ENCODE results near the gene ARHGEF7. TPM values are rescaled to one million over a fixed set of nuclear protein-coding genes. Genes with fewer than 3 reads are reported as not detected.
"Not testable (repeated sequence)": the region's sequence is repeated elsewhere in the genome, so short reads cannot be mapped to it uniquely, and the experiment has no call there.

Gene ARHGEF7
- total RNA-seq, 2 donors from 2014 or later, result 61.7 to 76.0 TPM

- DNase-seq (ENCODE audit: low spot score), result no peak
- intact Hi-C loops (cut with DNase I), result no loop called here
These were observed 65.0 kb downstream of the ARHGEF7 start for GRCh38 chr13:111179908-111180760.

DNA sequence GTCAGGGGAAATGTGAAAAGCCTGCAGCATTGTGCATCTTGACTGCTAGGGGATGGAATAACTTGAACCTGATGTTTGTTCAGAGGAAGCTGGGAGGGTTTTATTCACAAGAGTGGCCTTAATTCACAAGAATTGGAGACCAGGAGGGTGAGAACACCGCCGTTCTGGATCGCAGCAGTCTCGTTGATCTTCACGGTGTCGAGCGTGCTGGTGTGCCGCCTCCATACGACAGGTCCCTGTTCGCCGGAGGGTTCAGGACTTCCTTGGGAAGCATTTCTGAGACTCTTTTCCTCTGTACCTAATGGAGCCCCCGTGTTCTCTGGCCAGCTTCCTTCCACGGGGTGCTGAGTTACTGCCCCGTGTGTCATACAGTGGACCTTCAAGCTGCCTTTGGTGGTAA is 66.9 kb downstream of the ARHGEF7 start:
- no peak for DNase-seq (ENCODE audit: low spot score)
- intact Hi-C loops (cut with DNase I), result no loop called here

DNA sequence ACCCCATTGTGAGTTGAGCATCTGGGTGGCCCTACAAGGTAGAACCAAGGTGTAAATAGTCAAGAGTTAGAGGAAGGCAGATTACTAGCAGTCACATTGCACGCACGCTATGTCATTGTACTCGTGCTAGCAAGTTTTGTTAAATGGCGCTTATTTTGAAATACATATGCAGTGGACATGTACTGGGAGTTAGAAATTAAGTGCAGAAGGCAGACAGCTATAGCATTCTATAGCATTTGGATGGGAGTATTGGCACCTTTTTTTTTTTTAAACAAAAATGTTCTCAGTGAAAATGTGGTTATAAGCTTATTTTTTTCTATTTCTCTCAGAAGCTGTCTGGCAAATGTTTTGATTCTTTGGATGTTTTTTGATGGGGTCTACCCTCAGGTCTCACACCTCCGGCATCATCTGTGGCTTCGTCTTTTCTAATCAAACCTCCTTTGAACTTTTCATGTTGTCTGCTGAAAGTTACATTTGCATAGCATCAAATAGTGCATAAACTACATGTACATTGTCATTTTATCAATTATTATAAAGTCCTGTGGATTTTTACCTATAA is 68.1 kb downstream of the ARHGEF7 start:
- no peak for DNase-seq (ENCODE audit: low spot score)
- intact Hi-C loops (cut with DNase I), result no loop called here

DNA sequence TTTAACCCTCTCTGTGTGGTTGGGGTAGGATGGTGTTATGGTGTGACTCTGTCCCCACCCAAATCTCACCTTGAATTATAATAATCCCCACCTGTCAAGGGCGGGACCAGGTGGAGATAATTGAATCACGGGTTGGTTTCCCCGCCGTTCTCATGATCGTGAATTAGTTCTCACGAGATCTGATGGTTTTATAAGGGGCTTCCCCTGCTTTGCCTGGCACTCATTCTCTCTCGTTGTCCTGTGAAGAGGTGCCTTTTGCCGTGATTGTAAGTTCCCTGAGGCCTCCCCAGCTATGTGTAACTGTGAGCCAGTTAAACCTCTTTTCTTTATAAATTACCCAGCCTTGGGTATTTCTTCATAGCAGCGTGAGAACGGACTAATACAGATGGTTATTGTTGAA is 68.8 kb downstream of the ARHGEF7 start:
- intact Hi-C loops (cut with DNase I), result no loop called here
- DNase-seq (ENCODE audit: low spot score), result no peak

GRCh38 chr13:111184458-111185401 is 69.6 kb downstream of the ARHGEF7 start:
- intact Hi-C loops (cut with DNase I), result no loop called here
- no peak for DNase-seq (ENCODE audit: low spot score)

- no peak for DNase-seq (ENCODE audit: low spot score)
- intact Hi-C loops (cut with DNase I), result no loop called here
These were observed 71.3 kb downstream of the ARHGEF7 start for GRCh38 chr13:111186305-111186935.

GRCh38 chr13:111187960-111188541 is 72.9 kb downstream of the ARHGEF7 start:
- no peak for DNase-seq (ENCODE audit: low spot score)
- intact Hi-C loops (cut with DNase I), result no loop called here

DNA sequence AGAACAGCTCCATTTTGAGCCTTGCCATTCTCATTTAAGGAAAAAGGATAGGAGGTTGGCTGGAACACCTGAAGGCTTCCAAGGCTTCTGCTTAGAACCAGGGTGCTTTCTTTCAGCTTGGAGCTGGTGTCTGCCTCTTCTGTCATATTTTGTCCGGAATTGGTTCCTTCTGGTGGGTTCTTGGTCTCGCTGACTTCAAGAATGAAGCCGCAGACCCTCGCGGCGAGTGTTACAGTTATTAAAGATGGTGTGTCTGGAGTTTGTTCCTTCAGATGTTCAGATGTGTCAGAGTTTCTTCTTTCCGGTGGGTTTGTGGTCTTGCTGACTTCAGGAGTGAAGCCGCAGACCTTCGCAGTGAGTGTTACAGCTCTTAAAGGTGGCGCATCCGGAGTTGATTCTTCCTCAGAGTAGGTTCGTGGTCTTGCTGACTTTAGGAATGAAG is 74.0 kb downstream of the ARHGEF7 start:
- intact Hi-C loops (cut with DNase I); DNase-seq (ENCODE audit: low spot score): not testable (repeated sequence)

- DNase-seq (ENCODE audit: low spot score); intact Hi-C loops (cut with DNase I): not testable (repeated sequence)
These were observed 74.4 kb downstream of the ARHGEF7 start for GRCh38 chr13:111189516-111189915.

GRCh38 chr13:111193223-111193622 is 78.1 kb downstream of the ARHGEF7 start:
- intact Hi-C loops (cut with DNase I); DNase-seq (ENCODE audit: low spot score): not testable (repeated sequence)

- intact Hi-C loops (cut with DNase I), result not testable (repeated sequence)
These were observed 79.5 kb downstream of the ARHGEF7 start for GRCh38 chr13:111194651-111195050.

GRCh38 chr13:111198732-111199378 is 83.7 kb downstream of the ARHGEF7 start:
- DNase-seq (ENCODE audit: low spot score), result not testable (repeated sequence)
- intact Hi-C loops (cut with DNase I), result loop anchor here in 1 of 2 donors (1.0 kb wide), 1 partner anchor 19 kb away; no protein-coding TSS in a partner anchor

More at GRCh38 chr13:111194651-111195050, 79.5 kb downstream of the ARHGEF7 start:
- not testable (repeated sequence) for DNase-seq (ENCODE audit: low spot score)

- intact Hi-C loops (cut with DNase I), result no loop called here
- DNase-seq (ENCODE audit: low spot score), result no peak
These were observed 86.3 kb downstream of the ARHGEF7 start for GRCh38 chr13:111201304-111201940.

- DNase-seq (ENCODE audit: low spot score), result no peak
- intact Hi-C loops (cut with DNase I), result no loop called here
These were observed 87.1 kb downstream of the ARHGEF7 start for GRCh38 chr13:111202156-111202621.

DNA sequence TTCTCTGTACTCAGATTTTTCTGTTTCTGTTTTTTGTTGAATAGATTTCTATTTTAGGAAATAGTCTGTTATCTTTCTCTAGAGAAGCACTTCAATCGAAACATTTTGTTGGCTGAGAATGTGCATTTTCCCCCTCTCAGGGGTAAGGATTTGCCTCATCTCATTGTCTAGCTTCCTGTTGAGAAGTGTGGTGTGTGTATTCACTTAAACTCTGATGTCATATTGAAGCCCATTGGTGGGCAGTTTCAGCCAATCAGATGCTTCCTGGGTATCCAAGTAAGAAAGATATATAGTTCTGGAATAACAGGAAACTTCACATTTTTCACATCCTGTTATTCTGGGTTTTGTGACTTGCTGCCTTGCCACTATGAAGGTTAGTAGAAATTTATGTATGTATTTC is 87.6 kb downstream of the ARHGEF7 start:
- DNase-seq (ENCODE audit: low spot score), result no peak

DNA sequence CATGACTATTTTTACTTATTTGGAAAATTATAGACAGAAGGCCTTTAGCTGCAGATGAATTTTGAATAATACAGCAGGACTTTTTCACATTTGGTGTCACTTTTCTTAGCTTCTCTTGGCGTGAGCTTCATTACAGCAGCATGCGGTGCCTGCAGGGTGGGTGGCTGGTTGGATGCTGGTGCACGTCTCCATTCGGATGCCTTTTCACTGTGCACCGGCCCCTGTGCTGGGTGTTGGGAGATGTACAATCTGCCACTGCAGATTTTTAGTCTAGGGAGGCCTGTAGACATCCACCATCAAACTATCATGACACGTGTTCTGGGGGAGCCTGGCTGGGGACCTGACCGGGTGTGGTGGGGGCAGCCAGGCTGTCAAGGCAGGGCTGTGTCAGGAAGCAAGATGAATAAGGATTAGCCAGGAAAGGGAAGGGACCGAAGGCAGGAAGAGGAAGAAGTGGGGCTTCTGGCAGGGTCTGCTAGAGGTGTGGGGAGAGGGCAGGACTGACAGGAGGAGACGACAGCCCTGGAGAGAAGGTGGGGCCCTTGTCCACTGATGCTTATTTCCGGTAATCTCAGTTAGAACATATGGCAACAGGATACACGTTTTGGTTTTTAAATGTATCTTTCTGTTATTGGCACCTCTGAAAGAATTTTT is 88.8 kb downstream of the ARHGEF7 start:
- intact Hi-C loops (cut with DNase I), result no loop called here
- no peak for DNase-seq (ENCODE audit: low spot score)

More for the DNA sequence above, 87.6 kb downstream of the ARHGEF7 start:
- intact Hi-C loops (cut with DNase I), result no loop called here

Measured in posterior vena cava (tissue), 2 donors.